ENCODE data around the gene PARD3.

DNA sequence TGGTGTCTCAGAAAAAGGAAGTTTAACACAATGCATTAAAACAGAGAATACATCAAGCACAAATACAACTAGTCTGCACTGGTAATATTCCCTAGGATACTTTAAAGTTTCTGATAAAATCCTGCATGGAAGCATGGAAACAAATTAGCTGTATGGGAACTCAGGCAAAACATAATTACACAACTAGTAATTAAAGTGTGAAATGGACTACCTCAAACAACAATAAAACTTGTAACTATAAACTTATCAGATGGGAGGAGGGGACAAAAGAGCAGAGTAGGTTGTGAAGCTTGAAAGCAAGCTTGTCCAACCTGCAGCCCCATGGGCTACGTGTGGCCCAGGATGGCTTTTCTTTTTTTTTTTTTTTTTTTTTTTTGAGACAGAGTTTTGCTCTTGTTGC is 98.9 kb downstream of the PARD3 start:
- TF ChIP-seq EZH2 (IDR thresholded peaks at IDR 0.05; ENCODE audit: insufficient read depth, poor library complexity, severe bottlenecking) (no peak), EZH2phosphoT487 (IDR thresholded peaks at IDR 0.05; ENCODE audit: insufficient read depth, low read depth) (no peak)
